Activated T-cell treated with anti-CD3 and anti-CD28 coated beads for 1 hour (primary cell): ENCODE measurements around the gene TUBB3.
"Not testable (repeated sequence)": the region's sequence is repeated elsewhere in the genome, so short reads cannot be mapped to it uniquely, and the experiment has no call there.

Experiments
- DNase-seq: peaks from one replicate; pipeline ENCODE4 v3.0.0-alpha.2; 2020; ENCODE audit warnings: low read depth

TUBB3 gene

GRCh38 chr16:89922884-89923639 lies at the start of gene TUBB3:
Gene TUBB3 (plus strand): TSS chr16:89923342. CDS start chr16:89923402, 60 bp downstream.
- no peak for DNase-seq

- DNase-seq: peak; percentile 89
Observed at GRCh38 chr16:89873972-89874689, 49.0 kb upstream of the TUBB3 start.

GRCh38 chr16:89879123-89879522 lies 44.0 kb upstream of the TUBB3 start:
- DNase-seq: not testable (repeated sequence)

- DNase-seq: no peak
Observed at GRCh38 chr16:89880477-89881367, 42.4 kb upstream of the TUBB3 start.

- DNase-seq: no peak
Observed at GRCh38 chr16:89881368-89881730, 41.8 kb upstream of the TUBB3 start.

GRCh38 chr16:89883346-89884040 lies 39.6 kb upstream of the TUBB3 start:
- no peak for DNase-seq

GRCh38 chr16:89884041-89884421 lies 39.1 kb upstream of the TUBB3 start:
- no peak for DNase-seq

- DNase-seq: no peak
Observed at GRCh38 chr16:89887243-89887642, 35.9 kb upstream of the TUBB3 start.

- no peak for DNase-seq
Observed at GRCh38 chr16:89890200-89890599, 32.9 kb upstream of the TUBB3 start.

GRCh38 chr16:89890886-89891657 lies 32.1 kb upstream of the TUBB3 start:
- DNase-seq: no peak

GRCh38 chr16:89892055-89892630 lies 31.0 kb upstream of the TUBB3 start:
- DNase-seq: no peak

GRCh38 chr16:89892635-89893034 lies 30.5 kb upstream of the TUBB3 start:
- DNase-seq: no peak

GRCh38 chr16:89893642-89894548 lies 29.2 kb upstream of the TUBB3 start:
- no peak for DNase-seq

- no peak for DNase-seq
Observed at GRCh38 chr16:89895482-89896250, 27.5 kb upstream of the TUBB3 start.

- DNase-seq: no peak
Observed at GRCh38 chr16:89897204-89897603, 25.9 kb upstream of the TUBB3 start.

GRCh38 chr16:89898201-89898967 lies 24.8 kb upstream of the TUBB3 start:
- no peak for DNase-seq

GRCh38 chr16:89899879-89900481 lies 23.2 kb upstream of the TUBB3 start:
- no peak for DNase-seq

GRCh38 chr16:89900885-89901284 lies 22.3 kb upstream of the TUBB3 start:
- DNase-seq: no peak
